DND-41 (cell line): ENCODE measurements around the gene RPS16.

Experiments
- EZH2 ChIP-seq: IDR thresholded peaks from 3 replicates; pipeline ENCODE4 v1.6.1; 2012; ENCODE audit warnings: borderline replicate concordance, low read depth, mild to moderate bottlenecking, moderate library complexity, low read length, inconsistent platforms; ENCODE audit not compliant: severe bottlenecking
- TF ChIP-seq, protein P1 (sequence below): IDR thresholded peaks from 2 replicates; pipeline ENCODE4 v1.5.1; 2012; ENCODE audit warnings: borderline replicate concordance, low read length, moderate library complexity, mild to moderate bottlenecking; ENCODE audit not compliant: poor library complexity, severe bottlenecking; ENCODE audit errors: extremely low read depth

- TF ChIP-seq, protein P1, sequence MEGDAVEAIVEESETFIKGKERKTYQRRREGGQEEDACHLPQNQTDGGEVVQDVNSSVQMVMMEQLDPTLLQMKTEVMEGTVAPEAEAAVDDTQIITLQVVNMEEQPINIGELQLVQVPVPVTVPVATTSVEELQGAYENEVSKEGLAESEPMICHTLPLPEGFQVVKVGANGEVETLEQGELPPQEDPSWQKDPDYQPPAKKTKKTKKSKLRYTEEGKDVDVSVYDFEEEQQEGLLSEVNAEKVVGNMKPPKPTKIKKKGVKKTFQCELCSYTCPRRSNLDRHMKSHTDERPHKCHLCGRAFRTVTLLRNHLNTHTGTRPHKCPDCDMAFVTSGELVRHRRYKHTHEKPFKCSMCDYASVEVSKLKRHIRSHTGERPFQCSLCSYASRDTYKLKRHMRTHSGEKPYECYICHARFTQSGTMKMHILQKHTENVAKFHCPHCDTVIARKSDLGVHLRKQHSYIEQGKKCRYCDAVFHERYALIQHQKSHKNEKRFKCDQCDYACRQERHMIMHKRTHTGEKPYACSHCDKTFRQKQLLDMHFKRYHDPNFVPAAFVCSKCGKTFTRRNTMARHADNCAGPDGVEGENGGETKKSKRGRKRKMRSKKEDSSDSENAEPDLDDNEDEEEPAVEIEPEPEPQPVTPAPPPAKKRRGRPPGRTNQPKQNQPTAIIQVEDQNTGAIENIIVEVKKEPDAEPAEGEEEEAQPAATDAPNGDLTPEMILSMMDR = no peak
- no peak for TF ChIP-seq EZH2
These were observed 19.3 kb downstream of the RPS16 start for GRCh38 chr19:39416152-39417120.
